Activated CD4-positive, CD25-positive, alpha-beta regulatory T cell treated with anti-CD3 and anti-CD28 coated beads, Interleukin-2, amount 50 U/mL, for 72 hours (primary cell): ENCODE measurements around the gene IGHMBP2.
"Not testable (repeated sequence)": the region's sequence is repeated elsewhere in the genome, so short reads cannot be mapped to it uniquely, and the experiment has no call there.

Source experiments
- DNase-seq: peaks from one replicate; pipeline ENCODE4 v3.0.0; 2021

The IGHMBP2 gene

GRCh38 chr11:68965901-68966853 is 62.5 kb downstream of the IGHMBP2 start:
- DNase-seq: peak; percentile 14

DNA sequence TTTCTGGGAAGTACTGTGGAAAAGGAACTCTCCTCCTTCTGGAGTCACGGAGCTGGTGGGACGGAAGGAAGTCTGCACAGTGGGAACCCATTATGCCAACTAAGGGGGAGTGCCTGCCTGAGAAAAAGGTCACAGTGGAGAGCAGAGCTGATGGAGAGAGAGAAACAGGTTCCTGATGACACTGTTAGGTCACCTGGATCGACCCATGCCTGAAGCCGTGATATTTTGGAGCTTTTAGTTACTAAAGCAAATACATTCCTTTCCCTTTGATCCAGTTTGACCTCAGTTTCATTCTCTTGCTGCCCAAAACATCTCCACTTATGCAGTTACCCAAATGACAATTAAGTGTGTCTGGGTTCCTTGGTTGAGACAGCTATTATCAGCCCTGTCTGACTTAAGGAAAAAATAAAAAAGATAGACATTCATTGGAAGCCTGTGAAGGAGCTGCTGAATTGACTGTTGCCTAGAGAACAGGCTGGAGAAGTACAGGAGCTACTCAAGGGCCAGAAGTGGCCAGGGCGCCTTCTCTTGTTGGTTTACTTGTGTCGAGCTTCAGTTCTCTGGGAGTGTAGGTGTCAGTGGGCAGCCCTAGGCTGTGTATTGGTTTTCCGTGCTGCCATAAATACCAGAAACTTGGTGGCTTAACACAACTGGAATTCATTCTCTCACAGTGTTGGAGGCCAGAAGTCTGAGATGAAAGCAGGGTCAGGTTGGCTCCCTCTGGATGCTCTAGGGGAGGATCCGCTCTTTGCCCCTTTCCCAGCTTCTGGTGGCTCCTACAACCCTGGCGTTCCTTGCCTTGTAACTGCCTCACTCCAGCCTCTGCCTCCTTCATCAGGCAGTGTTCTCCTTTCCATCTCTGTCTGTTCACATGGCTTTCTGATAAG is 63.4 kb downstream of the IGHMBP2 start:
- DNase-seq: peak; percentile 7

DNA sequence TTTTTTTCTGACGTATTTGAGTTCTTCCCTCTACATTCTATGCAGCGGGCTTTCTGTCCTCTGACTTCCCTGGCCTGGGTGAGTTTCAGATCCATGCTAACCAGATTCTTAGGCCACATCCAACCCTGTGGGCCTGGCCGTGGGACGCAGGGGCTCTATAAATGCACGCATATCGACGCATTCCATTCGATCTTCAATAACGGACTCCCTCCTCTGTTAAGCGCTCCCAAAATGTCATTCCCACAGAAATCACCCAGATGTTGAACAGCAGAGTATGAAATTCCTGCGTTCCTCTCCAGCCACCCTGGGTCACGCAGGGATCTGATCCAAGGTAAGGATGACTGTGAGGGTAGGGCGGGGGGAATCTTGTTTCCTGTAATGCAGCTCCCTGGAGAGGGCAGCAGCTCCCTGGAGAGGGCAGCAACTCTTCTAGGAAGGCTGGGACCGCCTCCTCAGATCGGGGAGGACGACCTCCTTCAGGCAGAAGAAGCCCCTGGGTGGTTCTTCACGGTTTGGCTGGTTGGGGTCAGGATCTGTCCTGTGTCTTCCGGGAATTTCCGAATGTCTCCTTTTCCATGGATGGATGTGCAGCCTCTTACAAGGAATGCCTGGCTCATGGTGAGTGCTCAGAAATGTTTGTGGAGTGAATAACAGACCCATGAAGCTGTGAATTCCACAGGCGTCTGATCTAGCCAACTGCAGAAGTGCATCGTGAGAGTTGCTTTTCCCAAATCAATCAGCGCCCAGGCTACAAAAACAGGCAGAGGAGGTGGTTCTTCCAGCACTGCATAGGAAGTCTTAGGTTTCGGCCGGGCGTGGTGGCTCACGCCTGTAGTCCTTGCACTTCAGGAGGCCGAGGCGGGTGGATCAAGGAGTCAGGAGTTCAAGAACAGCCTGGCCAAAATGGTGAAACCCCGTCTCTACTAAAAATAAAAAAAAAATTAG is 64.9 kb downstream of the IGHMBP2 start:
- DNase-seq: peak; percentile 2

GRCh38 chr11:68969386-68969785 is 65.7 kb downstream of the IGHMBP2 start:
- peak; percentile 11 for DNase-seq

GRCh38 chr11:68970921-68971636 is 67.4 kb downstream of the IGHMBP2 start:
- DNase-seq: no peak

DNA sequence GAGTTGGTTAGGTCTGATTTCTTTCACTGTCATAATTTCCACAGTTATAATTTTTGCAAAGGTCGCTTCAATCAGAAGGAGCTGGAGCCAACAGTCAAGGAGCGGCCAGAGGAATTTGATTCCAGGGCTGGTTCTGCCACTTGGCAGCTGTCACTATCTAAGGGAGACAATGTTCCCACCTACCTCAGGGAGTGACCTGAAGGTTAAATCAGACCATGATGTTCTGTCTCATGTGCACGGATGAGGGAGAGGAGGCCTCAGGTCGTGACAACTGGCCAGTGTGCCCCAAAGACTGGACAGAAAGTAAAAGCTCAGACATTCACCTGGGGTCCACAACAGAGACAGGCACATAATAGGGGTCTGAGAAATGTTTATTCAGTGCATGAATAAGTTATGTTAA is 69.5 kb downstream of the IGHMBP2 start:
- no peak for DNase-seq

GRCh38 chr11:68973706-68974105 is 70.0 kb downstream of the IGHMBP2 start:
- not testable (repeated sequence) for DNase-seq

GRCh38 chr11:68974421-68975194 is 70.9 kb downstream of the IGHMBP2 start:
- no peak for DNase-seq

DNA sequence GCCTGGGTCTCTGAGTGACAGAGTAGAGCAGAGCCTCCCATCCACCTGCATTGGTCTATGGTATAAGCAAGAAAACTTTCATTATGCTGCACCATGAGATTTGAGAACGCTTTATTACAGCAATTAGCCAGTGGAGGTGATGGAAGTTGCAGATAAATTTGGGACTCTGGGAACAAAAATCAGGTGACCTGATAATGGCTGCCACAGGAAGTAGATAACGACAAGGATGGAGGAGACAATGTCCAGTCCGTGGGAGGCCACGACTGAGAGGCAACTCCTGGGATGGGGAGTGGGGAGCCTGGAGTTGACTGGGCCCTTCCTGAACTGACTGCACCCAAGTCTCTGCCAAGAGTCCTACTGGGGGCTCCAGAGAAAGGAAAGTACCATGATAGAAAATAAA is 72.4 kb downstream of the IGHMBP2 start:
- DNase-seq: no peak

DNA sequence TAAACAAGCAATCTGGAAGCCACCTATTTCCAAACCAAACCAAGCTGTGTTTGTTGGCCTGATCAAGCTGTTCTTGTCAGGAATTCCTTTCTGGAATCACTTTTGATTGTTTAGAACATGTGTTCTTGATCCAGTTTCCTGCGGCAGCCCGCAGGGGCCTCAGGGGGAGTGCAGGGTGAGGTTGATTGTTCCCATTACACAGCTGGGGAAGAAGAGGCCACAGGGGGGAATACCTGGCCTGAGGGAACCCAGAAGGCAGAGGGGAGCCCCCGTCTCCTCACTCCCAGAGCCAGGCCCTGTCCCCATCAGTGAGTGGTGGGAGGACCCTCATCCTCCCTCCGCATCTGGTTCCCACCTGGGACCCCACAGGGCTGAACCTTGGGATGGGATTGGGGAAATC is 72.9 kb downstream of the IGHMBP2 start:
- DNase-seq: no peak

DNA sequence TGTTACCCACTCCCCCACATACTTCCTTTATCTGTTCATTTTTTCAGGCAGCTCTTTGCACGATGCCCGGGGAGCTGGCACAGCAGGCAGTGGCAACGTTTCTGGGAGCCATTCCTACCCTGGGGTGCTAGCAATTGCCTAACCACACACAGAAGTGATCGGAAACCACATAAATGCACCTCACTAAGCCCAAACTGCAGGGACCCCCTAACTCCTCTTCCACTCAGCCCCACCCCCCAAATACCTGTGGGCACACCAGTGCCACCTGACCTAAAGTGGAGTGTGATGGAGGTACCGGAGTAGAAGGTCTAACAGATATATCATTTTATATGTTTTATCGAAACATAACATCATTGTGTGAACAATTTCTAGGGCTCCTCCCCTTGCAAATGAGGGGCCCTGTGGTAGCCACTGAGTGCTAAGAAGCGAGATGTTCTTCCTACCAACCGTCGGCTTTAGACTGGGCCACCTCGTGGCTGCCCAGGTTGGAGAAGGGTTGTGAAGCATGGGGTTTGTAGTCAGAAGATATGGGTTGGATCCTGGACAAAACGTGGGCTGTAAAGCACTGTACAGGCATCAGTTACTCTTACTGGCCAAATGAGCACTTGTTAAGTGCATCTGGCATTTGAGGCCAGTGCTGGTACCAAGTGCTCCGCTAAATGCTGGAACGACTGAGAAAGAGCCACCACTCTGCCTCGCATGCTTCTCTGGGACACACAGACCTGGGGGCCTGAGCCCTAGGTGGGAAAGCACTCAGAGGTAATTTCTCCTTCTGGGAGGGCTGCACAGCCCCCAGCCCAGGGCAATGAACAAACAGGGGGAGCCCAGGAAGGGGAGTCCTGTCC is 74.3 kb downstream of the IGHMBP2 start:
- DNase-seq: no peak

GRCh38 chr11:68978626-68978930 is 74.9 kb downstream of the IGHMBP2 start:
- DNase-seq: no peak

- no peak for DNase-seq
Measured at GRCh38 chr11:68978931-68979594, 75.4 kb downstream of the IGHMBP2 start.

DNA sequence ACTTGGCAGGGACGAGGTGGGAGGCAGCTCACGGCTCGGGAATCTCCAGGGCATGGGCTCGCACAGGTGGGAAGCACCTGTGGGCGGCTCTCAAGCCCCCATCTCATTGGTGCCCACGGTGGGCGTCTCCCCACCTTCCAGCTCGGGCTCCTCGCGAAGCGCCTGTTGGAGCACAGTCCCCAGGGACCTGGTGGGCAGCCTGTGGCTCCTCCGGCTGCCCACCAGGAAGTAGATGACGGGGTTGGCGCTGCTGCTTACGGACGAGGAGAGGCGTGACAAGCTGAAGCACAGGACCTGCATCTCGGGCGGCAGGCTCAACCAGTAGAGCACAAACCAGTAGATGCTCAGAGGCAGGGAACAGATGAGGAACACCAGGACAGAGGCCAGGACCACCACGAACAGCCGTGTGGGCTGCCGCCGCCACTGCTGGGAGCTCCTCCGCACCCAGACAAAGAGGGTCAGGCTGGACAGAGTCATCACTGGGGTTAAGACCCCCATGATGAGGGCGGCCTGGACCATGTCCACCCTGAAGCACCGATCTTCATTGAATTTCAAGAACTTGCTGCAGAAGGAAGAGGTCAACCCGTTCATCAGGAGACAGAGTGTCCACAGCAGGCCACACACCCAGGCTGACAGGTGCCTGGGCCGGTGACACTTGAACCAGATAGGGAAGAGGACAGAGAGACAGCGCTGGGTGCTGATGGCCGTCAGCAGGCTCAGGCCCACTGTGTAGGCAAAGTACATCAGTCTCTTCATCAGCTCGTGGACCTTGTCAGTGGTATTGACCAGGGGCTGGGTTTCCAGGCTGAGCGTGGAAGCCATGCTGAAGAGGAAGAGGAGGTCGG is 76.5 kb downstream of the IGHMBP2 start:
- no peak for DNase-seq

DNA sequence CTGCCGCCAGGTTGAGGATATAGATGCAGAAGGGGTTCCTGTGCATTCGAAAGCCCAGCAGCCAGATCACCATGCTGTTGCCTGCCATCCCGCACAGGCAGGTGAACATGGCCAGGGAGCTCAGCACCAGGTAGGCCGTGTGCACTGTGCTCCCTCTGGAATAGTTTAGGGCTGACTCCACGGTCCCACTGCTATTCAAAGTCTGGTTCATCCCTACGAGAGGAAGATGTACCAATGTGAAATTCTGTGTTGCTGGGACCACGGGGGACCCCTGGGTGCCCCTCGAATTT is 77.0 kb downstream of the IGHMBP2 start, which contains the start of gene MRGPRD:
Gene MRGPRD (minus strand): TSS at position 211 of the 290 bp plus-strand sequence. CDS start 0 bp downstream, at position 211.
- DNase-seq: no peak

GRCh38 chr11:68982134-68982533 is 78.4 kb downstream of the IGHMBP2 start:
- no peak for DNase-seq

GRCh38 chr11:68983801-68984200 is 80.1 kb downstream of the IGHMBP2 start:
- no peak for DNase-seq

DNA sequence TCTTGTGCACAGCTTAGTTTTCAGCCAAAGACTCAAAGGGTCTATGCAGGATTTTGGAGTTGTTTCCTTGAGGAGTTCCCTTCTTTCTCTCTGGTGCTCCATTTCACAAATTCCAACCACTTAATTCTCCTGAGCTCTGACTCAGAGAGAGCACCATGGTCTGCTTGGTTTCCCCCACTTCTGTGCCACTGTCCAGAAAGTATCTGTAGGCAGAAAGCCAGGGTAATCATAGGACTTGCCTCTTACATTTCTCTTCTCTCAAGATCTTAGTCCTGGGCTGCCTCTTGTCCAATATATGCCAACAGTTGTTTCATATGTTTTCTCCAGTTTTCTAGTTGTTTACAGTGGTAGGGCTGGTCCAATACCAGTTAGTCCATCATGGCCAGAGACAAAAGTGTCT is 83.5 kb downstream of the IGHMBP2 start:
- DNase-seq: no peak

GRCh38 chr11:68988491-68988890 is 84.8 kb downstream of the IGHMBP2 start:
- no peak for DNase-seq
